Calu3 (cell line): ENCODE data around the gene EIF5A. TPM values are rescaled to one million over a fixed set of nuclear protein-coding genes. Genes with fewer than 3 reads are reported as not detected.

Experiments
- BruUV-seq: library from RNA; stranded (reverse); fragments of 400-500 nt; replicated peaks from 2 replicates; lab custom pipeline; 2021; lab: Mats Ljungman, UMichigan
- CTCF ChIA-PET: fragments of 300-600 bp; sonication (Branson Sonifier 250); formaldehyde crosslinking; loops from one replicate; lab custom pipeline; 2022; ENCODE audit warnings: antibody characterized with exemption; lab: Charles Lee
- DNase-seq: peaks from one replicate; pipeline ENCODE4 v3.0.0; 2022
- H3K27ac Mint-ChIP-seq: one replicate; pipeline ENCODE4 v1.8.0; 2022; ENCODE audit warnings: mixed read lengths; ENCODE audit not compliant: unreplicated experiment
- H3K27me3 Mint-ChIP-seq: one replicate; pipeline ENCODE4 v1.8.0; 2022; ENCODE audit warnings: mixed read lengths; ENCODE audit not compliant: unreplicated experiment
- H3K36me3 Mint-ChIP-seq: one replicate; pipeline ENCODE4 v1.8.0; 2022; ENCODE audit warnings: mild to moderate bottlenecking, moderate library complexity, mixed read lengths; ENCODE audit not compliant: insufficient read depth, unreplicated experiment
- H3K4me1 Mint-ChIP-seq: one replicate; pipeline ENCODE4 v1.8.0; 2022; ENCODE audit warnings: mild to moderate bottlenecking, low read depth, mixed read lengths; ENCODE audit not compliant: unreplicated experiment
- H3K4me3 Mint-ChIP-seq: one replicate; pipeline ENCODE4 v1.8.0; 2022; ENCODE audit warnings: mild to moderate bottlenecking, low read depth, moderate library complexity, mixed read lengths; ENCODE audit not compliant: unreplicated experiment
- H3K9me3 Mint-ChIP-seq: one replicate; pipeline ENCODE4 v1.8.0; 2022; ENCODE audit warnings: low read depth, mixed read lengths; ENCODE audit not compliant: unreplicated experiment
- intact Hi-C: fragments of 100-400 bp; cut with micrococcal nuclease; formaldehyde crosslinking; loops from one replicate; pipeline ENCODE4 v1.10.0; 2022; ENCODE audit not compliant: unreplicated experiment
- total RNA-seq: library from RNA; stranded (reverse); gene quantifications from 2 replicates; pipeline ENCODE4 v1.2.3, GENCODE V29; 2022
- TF ChIP-seq, protein P1 (sequence below): fragments of 200-600 bp; IDR thresholded peaks from one replicate; pipeline ENCODE4 v1.8.0; 2022; ENCODE audit warnings: antibody characterized with exemption; ENCODE audit not compliant: unreplicated experiment

The EIF5A gene
- total RNA-seq, 1 experiment from 2014 or later: 608 TPM

GRCh38 chr17:7355573-7355972 is 48.1 kb downstream of the EIF5A start:
- no peak for DNase-seq
- Mint-ChIP-seq H3K9me3 (no peaks in the 10 kb centered on the region), H3K27me3 (no peaks in the 10 kb centered on the region), H3K27ac (no peak overlapping the region), H3K36me3 (peaks cover 26% of the 10 kb centered on the region), H3K4me1 (peaks cover 20% of the 10 kb centered on the region), H3K4me3 (no peak overlapping the region)
- no TSS peak for BruUV-seq
- TF ChIP-seq, protein P1, sequence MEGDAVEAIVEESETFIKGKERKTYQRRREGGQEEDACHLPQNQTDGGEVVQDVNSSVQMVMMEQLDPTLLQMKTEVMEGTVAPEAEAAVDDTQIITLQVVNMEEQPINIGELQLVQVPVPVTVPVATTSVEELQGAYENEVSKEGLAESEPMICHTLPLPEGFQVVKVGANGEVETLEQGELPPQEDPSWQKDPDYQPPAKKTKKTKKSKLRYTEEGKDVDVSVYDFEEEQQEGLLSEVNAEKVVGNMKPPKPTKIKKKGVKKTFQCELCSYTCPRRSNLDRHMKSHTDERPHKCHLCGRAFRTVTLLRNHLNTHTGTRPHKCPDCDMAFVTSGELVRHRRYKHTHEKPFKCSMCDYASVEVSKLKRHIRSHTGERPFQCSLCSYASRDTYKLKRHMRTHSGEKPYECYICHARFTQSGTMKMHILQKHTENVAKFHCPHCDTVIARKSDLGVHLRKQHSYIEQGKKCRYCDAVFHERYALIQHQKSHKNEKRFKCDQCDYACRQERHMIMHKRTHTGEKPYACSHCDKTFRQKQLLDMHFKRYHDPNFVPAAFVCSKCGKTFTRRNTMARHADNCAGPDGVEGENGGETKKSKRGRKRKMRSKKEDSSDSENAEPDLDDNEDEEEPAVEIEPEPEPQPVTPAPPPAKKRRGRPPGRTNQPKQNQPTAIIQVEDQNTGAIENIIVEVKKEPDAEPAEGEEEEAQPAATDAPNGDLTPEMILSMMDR: no peak
- CTCF ChIA-PET: interaction anchor here (0.6 to 1.8 kb wide), 8 partner anchors 15 to 169 kb away, joined by 3 to 8 read pairs (median 4); partner anchors contain the start of genes PLSCR3, TMEM256 and ZBTB4
- intact Hi-C loops: loop anchor here (5.0 to 10.0 kb wide), 2 partner anchors 207 to 329 kb away; partner anchors contain the start of genes SENP3, TP53 and WRAP53

DNA sequence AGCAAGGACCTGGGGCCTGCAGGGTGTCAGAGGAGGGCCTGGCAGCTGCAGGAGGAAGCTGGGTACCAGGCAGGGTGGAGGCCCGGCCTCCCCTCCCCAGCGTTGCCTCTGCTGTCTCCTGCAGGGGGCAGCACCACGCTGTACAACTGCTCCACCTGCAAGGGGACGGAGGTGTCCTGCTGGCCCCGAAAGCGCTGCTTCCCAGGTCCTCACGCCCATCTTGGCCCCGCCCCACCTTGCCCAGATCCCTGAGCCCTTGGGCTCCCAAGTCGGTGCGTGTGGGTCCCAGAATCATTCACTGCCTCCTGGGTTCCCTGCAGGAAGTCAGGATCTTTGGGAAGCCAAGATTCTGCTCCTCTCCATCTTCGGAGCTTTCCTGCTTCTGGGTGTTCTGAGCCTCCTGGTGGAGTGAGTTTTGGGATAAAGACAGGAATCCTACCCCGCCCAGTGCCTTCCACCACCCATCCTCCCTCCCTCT is 48.7 kb downstream of the EIF5A start:
- TF ChIP-seq, protein P1: peak; percentile 65

GRCh38 chr17:7356756-7357155 is 49.3 kb downstream of the EIF5A start:
- TF ChIP-seq, protein P1: no peak
- intact Hi-C loops: loop anchor here (5.0 to 10.0 kb wide), 2 partner anchors 206 to 328 kb away; partner anchors contain the start of genes SENP3, TP53 and WRAP53
- Mint-ChIP-seq H3K4me1 (peaks cover 20% of the 10 kb centered on the region), H3K27ac (no peak overlapping the region), H3K27me3 (no peaks in the 10 kb centered on the region), H3K9me3 (no peaks in the 10 kb centered on the region), H3K4me3 (no peak overlapping the region), H3K36me3 (peaks cover 15% of the 10 kb centered on the region)
- no peak for DNase-seq
- CTCF ChIA-PET: interaction anchor here (0.6 to 1.8 kb wide), 6 partner anchors 14 to 80 kb away, joined by 3 to 8 read pairs (median 4); partner anchors contain the start of gene PLSCR3
- BruUV-seq: no TSS peak

More for the DNA sequence above, 48.7 kb downstream of the EIF5A start:
- intact Hi-C loops: loop anchor here (5.0 to 10.0 kb wide), 2 partner anchors 206 to 329 kb away; partner anchors contain the start of genes SENP3, TP53 and WRAP53
- H3K36me3 Mint-ChIP-seq: peaks cover 21% of the 10 kb centered on the region
- H3K27ac Mint-ChIP-seq: no peak overlapping the region
- CTCF ChIA-PET: interaction anchor here (0.6 to 1.8 kb wide), 9 partner anchors 14 to 168 kb away, joined by 3 to 8 read pairs (median 4); partner anchors contain the start of genes PLSCR3, TMEM256 and ZBTB4
- peak; percentile 90 for DNase-seq
- no peaks in the 10 kb centered on the region for H3K9me3 Mint-ChIP-seq
- no peaks in the 10 kb centered on the region for H3K27me3 Mint-ChIP-seq
- H3K4me1 Mint-ChIP-seq: peaks cover 20% of the 10 kb centered on the region
- BruUV-seq: no TSS peak
- no peak overlapping the region for H3K4me3 Mint-ChIP-seq

DNA sequence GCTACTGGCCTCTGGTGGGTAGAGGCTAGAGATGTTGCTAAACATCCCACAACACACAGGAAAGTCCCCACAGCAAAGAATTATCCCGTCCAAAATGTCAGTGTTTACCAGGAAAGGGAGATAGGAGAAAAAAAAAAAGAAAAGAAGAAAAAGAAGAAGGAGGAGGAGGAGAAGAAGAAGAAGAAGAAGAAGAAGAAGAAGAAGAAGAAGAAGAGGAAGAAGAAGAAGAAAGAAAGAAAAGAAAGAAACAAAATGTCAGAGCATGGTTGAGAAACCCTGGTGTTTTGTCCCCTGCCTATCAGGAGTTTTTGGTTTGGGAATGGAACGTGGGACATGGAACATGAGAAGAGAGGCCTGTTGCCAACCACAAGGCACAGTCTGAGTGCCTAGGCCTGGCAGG is 50.0 kb downstream of the EIF5A start:
- CTCF ChIA-PET: no interaction called here
- Mint-ChIP-seq H3K36me3 (peaks cover 9% of the 10 kb centered on the region), H3K9me3 (no peaks in the 10 kb centered on the region), H3K4me3 (no peak overlapping the region), H3K4me1 (peaks cover 18% of the 10 kb centered on the region), H3K27ac (no peak overlapping the region), H3K27me3 (no peaks in the 10 kb centered on the region)
- TF ChIP-seq, protein P1: no peak
- intact Hi-C loops: loop anchor here (5.0 to 10.0 kb wide), 2 partner anchors 205 to 327 kb away; partner anchors contain the start of genes SENP3, TP53 and WRAP53
- BruUV-seq: no TSS peak
- no peak for DNase-seq
